ENCODE measurements around the gene EEPD1.

EEPD1 gene

GRCh38 chr7:36208426-36208825 is 55.4 kb downstream of the EEPD1 start:
- no peak overlapping the region for H3K4me3 ChIP-seq (ENCODE audit: low read depth, low read length)
- H3K27me3 ChIP-seq (ENCODE audit: insufficient read depth, low read depth, severe bottlenecking): no peaks in the 10 kb centered on the region
- H3K9me3 ChIP-seq (ENCODE audit: severe bottlenecking): no peaks in the 10 kb centered on the region
- H3K36me3 ChIP-seq: no peaks in the 10 kb centered on the region
- TF ChIP-seq CTCF (IDR thresholded peaks at IDR 0.05; ENCODE audit: low read depth, low read length): no peak
- DNase-seq: no peak
- H3K27ac ChIP-seq: no peak overlapping the region

GRCh38 chr7:36208997-36209813 is 56.2 kb downstream of the EEPD1 start:
- H3K27me3 ChIP-seq (ENCODE audit: insufficient read depth, low read depth, severe bottlenecking): no peaks in the 10 kb centered on the region
- no peak overlapping the region for H3K4me3 ChIP-seq (ENCODE audit: low read depth, low read length)
- H3K27ac ChIP-seq: no peak overlapping the region
- H3K9me3 ChIP-seq (ENCODE audit: severe bottlenecking): no peaks in the 10 kb centered on the region
- no peaks in the 10 kb centered on the region for H3K36me3 ChIP-seq
- no peak for DNase-seq
- TF ChIP-seq CTCF (IDR thresholded peaks at IDR 0.05; ENCODE audit: low read depth, low read length): no peak

GRCh38 chr7:36209814-36210183 is 56.7 kb downstream of the EEPD1 start:
- Histone ChIP-seq H3K9me3 (ENCODE audit: severe bottlenecking) (no peaks in the 10 kb centered on the region), H3K27ac (no peak overlapping the region), H3K4me3 (ENCODE audit: low read depth, low read length) (no peak overlapping the region), H3K36me3 (no peaks in the 10 kb centered on the region), H3K27me3 (ENCODE audit: insufficient read depth, low read depth, severe bottlenecking) (no peaks in the 10 kb centered on the region)
- no peak for TF ChIP-seq CTCF (IDR thresholded peaks at IDR 0.05; ENCODE audit: low read depth, low read length)
- no peak for DNase-seq

GRCh38 chr7:36210291-36210922 is 57.4 kb downstream of the EEPD1 start:
- Histone ChIP-seq H3K27ac (no peak overlapping the region), H3K27me3 (ENCODE audit: insufficient read depth, low read depth, severe bottlenecking) (no peaks in the 10 kb centered on the region), H3K9me3 (ENCODE audit: severe bottlenecking) (no peaks in the 10 kb centered on the region), H3K4me3 (ENCODE audit: low read depth, low read length) (no peak overlapping the region), H3K36me3 (no peaks in the 10 kb centered on the region)
- no peak for TF ChIP-seq CTCF (IDR thresholded peaks at IDR 0.05; ENCODE audit: low read depth, low read length)
- no peak for DNase-seq

- DNase-seq: no peak
- no peaks in the 10 kb centered on the region for H3K27me3 ChIP-seq (ENCODE audit: insufficient read depth, low read depth, severe bottlenecking)
- no peaks in the 10 kb centered on the region for H3K9me3 ChIP-seq (ENCODE audit: severe bottlenecking)
- no peaks in the 10 kb centered on the region for H3K36me3 ChIP-seq
- no peak for TF ChIP-seq CTCF (IDR thresholded peaks at IDR 0.05; ENCODE audit: low read depth, low read length)
- no peak overlapping the region for H3K27ac ChIP-seq
- no peak overlapping the region for H3K4me3 ChIP-seq (ENCODE audit: low read depth, low read length)
Observed at GRCh38 chr7:36214608-36215456, 61.8 kb downstream of the EEPD1 start.
